Mesenteric fat pad (tissue), 1 donor: ENCODE results near the gene ADAMTS18. TPM values are rescaled to one million over a fixed set of nuclear protein-coding genes. Genes with fewer than 3 reads are reported as not detected.

Source experiments
- DNase-seq: peaks from one replicate; pipeline ENCODE4 v3.0.0-alpha.2; 2020; ENCODE audit warnings: low spot score
- total RNA-seq: library from RNA; stranded (reverse); fragmentation: NEBNext Ultra II Directional; extraction: Animal tissue kit (Norgen Biotek cat#: 25700); gene quantifications from one replicate; pipeline ENCODE4 v1.2.1, GENCODE V29; 2021
- donor health status: DM: yes; HTN: yes; CAD: no.

Gene ADAMTS18
- total RNA-seq, 1 donor from 2014 or later, result 10.4 TPM

DNA sequence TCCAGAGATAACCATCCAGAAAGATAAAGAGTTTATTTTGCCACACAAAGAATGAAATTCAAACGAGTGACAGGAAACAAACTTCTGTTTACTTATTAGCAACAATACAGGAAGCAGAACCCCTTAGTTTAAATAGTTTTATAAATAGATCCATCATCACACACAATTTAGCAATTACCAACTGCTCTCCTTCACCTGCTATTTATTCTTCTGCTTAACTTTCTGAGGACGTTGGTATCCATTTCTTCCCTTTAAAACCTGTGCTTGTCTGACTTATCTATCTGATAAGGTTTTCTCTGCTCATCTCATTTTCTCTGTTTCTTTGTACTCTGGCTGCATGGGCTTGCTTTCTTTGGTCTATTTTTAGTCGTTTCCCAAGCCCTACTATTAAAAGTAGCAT lies 4.3 kb upstream of the ADAMTS18 start:
- no peak for DNase-seq

DNA sequence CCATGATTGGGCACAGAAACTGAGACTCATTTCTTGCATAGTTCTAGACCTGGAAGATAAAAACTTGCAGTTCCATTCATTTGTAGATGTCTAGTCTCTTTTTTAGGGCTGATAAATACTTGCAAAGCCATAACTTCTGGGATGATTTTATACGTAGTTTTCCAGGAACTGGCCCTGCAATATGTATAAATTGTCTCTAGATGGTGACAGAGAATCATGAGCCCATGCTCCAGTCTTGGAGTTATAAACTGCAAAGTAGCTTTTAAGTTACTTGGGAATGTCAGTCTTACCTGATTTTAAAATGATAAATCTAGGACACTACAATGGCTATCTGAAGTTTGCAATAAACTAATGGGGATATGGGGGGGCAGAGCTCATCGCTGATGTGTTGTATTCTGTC lies 3.0 kb upstream of the ADAMTS18 start:
- DNase-seq, result no peak

DNA sequence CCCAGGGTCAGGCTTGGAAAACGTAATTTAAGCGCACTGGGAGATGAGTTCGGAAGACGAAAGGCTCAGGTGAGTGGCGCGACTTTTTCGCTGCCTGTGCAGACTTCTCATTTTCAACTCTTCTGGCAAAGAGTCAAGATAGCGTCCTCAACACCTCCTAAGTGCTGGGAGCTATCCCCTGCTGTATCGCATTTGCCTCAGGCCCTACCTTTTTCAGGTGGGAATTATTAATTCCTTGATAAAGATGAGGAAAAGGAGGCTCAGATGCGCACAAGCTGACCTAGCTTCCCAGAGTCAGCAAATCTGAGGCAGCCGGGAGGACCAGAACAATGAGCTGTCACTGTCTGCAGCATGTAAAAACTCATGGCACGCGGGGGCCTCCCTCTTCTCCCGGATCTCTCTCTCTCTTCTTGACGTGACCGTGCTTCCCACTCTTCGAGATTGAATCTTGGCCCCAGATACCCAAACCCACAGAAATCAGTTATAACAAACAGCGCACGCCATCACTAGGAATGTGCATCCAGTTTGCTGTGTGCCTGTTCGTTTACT lies 512 bp upstream of the ADAMTS18 start:
- no peak for DNase-seq

DNA sequence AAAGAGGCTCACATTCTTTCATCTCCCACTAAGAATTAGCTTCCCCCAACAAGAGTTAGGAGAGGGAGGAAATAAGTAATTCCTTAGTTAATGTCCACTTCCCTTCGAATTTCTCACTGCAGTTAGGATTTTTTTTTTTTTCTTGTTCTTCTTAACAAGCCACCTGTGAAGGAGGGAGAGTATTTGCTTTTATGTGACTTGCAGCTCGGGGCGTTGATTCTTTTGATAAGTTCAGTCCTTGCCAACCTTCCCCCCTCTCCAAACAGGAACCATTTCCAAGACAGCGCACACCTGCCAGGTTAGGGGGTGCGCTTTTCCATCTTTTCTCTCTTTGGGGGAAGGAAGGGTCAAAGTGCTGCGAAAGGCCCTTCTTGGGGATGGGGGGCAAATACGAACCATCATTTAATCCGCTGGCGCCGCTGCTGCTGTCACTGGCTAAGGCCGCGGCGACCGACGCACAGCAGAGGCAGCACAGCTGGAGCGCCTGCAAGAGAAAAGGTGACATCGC lies 758 bp downstream of the ADAMTS18 start:
- no peak for DNase-seq

DNA sequence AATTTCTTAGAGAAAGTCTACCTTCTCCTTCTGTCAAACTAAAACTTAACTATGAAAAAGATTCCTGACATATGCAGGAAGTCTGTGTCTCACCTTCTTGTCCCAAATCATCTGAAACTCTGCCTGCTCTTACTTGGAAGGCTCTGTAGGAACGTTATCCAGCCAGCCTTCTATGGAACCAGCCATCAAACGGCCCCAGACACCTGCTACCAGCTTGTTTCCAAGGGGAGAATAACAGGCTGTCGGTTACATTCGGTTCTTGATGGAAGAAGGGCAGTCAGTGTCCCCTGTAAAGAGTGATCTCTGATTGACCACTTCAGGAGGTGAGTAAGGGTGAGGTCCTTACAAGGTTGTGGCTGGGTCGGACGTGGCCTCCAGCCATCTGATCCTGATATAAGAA lies 1.7 kb downstream of the ADAMTS18 start:
- no peak for DNase-seq

DNA sequence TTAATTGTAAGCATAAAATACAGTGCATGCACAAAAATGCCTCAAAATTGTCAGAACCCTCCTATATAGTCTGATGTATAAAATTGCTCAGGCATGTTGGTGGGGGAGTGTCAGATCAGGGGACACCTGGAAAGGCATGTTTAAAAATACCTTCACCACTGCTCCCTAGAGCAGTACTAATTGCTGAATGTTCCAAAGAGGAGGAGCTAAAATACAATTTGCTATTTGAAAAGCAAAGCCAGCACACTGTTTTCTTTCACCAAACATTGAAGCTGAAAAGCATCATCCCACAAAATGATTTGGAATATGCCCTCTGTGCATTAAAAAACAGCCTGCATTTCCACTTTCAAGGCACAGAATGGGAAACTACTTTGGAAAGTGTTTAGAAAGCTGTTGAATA lies 2.6 kb downstream of the ADAMTS18 start:
- DNase-seq, result no peak

DNA sequence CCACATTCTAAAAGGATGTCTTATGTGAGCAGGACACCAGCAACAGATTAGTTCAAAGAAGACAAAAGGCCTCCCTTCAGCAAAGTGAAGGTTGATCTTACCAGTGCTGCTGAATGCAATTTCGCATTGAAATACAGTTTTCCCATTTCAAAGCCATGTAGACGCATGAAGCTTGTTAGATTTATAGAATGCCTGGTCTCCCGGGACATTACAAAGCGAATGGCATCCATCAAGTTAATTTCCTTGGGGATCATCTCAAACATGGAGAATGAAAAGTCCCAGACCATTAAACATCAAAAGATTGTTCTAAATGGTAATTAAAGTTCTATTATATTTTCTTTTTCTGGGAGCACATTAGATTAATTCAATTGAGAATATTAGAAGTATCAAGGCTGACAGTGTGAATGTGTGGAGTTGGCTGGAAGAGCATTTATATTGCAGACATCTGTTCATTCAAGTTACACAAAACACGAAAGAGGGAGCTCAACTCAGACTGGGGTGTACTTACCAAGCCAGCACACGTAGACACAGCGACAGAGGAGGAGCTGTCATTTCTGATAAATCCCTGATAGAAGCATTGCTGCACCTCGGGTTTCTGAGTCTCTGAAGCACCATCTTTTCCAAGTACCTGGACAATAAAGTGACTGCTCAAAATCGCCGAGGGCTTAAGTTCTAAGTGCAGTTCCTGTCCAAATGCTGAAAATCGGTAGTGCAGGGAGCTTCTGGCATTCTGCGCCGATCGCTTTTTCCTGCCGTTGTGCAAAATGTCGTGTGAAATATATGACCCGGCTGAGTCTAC lies 3.8 kb downstream of the ADAMTS18 start:
- DNase-seq, result no peak

DNA sequence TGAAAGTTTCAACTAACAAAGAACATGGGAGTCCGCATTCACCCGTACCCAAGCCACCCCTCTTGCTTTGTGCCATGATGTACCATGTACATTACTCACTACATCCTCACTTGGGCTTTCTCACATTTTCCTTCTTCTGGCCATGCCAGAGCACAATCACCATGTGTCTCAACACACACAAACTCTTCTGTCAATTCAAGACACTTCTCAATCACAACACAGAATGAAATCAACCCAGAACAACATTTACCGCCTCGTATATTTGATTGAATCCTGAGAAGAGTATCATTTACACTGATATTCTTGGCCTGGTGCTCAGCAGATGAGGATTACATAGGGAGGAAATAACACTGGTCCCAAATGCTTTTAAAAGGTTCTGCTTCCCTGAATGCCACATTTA lies 4.5 kb downstream of the ADAMTS18 start:
- DNase-seq, result no peak

DNA sequence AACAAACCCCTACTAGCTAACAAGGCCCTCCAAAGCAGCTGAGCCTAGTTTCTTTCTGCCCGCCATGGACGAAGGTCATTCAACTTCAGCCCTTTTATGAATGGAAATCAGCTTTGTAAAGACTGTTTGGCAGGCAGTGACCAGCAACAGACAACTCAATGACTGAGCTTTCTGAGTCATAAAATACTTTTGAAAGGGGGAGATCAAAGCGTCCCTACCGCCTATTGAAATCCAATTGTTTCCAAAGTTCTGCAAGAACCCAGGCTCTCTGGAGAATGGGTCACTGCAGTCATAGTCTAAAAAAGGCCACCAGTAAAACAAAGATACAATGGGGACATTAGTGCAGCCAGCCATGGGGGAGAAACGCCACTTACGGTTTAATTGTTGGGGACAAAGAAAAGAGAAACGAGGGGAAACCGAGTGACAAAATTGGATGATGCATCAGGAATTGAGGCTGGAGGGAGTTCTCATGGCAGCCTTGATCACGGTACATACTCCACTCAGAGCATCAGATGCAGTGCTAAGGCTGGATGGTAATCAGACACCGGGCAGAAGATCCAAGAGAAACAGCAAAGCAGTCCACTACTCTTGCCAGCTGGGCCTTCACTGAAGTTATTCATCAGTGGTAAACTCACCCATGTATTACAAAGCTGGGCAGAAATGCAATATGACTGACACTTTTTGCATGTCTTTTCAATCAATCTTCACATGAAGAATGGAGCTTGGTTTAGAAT lies 9.8 kb downstream of the ADAMTS18 start:
- no peak for DNase-seq

DNA sequence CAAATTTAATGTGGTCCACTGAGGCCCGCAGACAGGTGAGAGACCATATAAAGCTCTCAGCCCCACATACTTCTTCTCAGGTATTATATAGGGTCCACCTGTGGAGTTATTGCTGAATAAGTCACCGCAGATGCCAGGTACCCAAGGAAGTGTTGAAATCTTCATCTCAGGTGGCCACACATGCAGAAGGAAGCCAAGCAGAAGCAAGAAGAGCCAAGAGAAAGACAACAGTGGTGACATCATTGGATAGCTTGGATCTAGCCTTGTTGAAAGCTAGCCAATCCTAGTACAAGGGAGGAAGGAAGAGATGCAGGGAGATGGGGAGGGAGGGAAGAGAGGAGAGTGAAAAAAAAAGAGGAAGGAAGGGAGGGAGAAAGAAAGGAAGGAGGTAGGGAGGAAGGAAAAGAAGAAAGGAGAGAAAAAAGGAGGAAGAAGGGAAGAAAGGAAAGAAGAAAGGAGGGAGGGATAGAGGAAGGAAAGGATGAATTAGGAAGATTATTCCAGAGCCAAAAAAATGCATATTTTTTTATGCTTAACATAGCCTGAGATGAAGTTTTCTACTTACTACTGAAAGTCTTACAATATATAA lies 12.5 kb downstream of the ADAMTS18 start:
- no peak for DNase-seq

DNA sequence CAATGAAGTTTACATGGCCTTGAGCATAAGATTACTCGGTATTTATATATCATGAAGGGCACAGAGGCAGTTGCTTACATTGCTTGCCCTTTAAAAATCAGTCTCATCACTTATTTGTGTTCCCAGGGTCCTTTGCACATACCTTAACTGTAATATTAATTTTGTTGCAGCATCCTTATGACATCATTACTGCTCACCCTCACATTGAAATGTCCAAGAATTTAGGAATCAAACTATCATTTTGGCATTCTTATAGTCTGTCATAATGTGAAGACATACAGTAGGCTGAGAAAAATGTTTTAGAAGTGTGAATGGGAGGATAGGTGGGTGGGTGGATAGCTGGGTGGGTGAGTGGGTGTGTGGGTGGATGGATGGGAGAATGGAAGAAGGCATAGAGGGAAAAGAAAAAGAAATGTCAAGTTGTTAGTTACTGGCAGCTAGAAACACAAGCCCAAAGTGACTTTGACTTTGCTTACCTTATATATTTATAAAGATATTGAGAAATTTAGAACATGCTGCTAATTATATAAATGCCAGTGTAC lies 17.8 kb downstream of the ADAMTS18 start:
- DNase-seq, result no peak

DNA sequence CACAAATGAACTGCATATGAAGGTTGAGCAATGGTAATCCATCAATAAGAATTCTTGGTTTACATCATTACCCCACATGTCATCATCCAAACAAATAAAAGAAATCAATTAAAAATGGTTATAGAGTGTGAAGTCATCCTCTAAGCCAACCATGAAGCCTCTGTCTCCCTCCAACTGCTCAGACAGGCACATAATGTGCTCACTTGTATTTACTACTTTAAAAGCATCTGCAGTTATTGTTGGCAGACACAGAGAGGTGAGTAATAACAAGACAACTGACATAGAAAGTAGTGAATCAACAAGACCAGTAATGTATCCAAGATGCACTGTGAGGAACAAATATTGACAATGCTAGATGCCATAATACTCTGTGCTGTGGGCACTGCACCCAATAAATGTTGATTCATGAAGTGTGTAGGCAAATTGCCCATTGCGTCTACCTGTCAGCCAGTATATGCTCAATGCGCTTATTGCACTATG lies 20.0 kb downstream of the ADAMTS18 start:
- DNase-seq, result no peak

DNA sequence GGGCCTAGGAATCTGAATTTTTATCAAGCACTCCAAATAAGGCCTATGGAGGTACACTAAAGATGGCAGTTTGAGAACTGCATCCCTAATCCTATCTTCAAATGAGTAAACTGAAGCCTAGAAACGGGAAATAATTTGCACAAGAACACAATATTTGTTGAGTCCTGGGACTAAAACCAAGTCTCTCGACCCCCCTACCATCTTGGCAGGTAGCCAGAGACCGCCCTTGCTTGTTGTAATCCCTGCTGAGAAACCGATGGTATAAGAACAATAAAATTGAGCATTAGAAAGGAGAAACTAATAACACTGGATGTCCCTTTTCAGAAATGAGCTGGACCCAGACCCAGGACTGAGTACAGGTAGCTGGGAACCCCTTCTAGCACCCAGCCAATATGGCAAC lies 24.4 kb downstream of the ADAMTS18 start:
- no peak for DNase-seq

DNA sequence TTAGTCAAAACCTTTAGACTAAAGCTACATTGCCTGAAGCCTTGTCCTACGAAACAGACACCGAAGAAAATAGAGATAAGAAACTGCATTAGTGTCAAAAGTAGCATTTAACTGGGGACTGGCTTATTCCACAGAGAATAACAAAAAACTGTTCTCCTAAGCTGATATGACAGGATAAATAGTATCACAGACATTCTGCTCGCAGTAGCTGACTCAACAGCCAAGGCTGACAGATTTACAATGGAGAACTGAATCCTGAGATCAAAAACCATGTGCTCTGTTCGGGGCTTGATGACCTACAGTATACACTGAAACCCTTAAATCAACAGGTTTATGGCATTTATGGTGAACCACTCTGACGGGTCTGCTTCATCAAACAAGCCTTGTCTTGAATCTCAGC lies 25.5 kb downstream of the ADAMTS18 start:
- DNase-seq, result no peak

DNA sequence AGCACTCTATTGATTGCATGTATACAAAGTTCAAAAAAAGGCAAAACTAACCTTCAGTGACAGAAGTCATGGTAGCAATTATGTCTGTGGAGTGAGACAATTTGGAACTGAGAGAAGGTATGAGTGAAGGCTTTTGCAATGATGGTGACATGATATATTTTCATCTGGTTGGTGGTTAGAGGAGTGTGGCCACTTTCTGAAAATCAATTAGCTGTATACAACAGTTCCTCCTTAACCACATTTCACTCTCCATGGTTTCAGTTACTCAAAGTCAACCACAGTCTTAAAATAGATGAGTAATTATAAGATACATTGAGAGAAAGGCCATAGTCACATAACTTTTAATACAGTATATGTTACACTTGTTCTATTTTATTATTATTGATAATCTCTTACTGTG lies 26.2 kb downstream of the ADAMTS18 start:
- DNase-seq, result no peak

DNA sequence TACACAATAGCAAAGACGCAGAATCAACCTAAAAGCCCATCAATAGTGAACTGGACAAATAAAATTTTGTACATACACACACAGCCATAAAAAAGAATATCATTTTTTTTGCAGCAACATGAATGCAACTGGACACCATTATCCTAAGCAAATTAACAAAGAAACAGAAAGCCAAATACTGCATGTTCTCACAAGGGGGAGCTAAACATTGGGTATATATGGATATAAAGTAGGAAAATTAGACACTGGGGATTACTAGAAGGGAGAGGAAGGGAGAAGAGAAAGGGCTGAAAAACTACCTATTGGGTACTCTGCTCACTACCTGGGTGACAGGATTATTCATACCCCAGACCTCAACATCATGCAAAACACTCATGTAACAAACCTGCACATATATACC lies 28.2 kb downstream of the ADAMTS18 start:
- DNase-seq, result no peak

DNA sequence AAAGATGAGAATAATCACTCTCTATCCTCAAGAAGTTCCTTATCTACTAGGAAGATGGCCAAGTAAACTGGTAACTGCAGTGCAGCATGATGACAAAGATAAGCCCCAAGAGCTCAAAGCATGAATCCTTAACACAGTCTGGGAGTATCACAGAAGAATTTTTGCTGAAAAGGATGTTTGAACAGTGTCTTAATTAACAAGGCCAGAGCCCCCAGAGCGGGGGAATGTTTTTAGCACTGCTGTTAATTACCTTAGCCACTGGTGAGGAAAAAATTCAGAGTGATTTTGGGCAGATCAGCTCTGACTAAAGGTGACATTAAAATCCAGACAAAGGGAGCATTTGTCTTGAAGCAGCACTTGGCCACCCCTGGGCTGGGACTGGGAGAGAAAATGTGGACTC lies 30.1 kb downstream of the ADAMTS18 start:
- no peak for DNase-seq

DNA sequence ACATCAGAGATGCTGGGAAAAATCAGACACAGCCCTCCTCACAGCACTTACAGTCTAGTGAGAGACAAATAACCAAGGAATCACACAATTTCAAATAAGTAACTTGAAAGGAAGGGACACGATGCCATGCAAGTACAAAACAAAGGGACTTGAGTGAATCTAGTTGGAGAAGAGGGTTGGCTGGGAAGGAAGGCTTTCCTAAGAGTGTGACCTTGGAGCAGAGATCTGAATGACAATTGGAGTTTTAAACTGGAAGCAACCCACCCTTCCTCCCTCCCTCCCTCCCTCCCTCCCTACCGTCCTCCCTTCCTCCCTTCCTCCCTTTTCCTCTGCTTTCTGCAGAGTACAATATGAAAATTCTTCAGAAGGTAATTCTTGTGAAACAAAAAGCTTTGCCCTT lies 31.1 kb downstream of the ADAMTS18 start:
- no peak for DNase-seq

DNA sequence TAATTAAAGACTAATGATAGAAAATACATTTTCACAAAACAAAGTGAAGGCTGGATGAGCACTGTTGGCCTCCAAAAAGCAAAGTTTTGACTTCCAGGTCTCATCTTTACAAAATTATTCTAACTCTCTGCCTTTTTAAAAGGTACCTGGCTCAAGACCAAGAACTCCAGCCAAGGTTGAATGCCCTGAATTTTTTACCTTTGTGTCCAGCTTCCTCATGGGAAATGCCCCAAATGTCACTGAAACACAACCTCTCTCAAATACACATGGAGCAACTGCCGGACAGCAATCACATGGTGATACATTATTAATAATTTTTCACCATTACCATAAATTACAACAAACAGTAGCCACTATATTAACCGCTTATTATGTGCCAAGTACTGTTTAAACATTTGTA lies 32.2 kb downstream of the ADAMTS18 start:
- DNase-seq, result no peak

DNA sequence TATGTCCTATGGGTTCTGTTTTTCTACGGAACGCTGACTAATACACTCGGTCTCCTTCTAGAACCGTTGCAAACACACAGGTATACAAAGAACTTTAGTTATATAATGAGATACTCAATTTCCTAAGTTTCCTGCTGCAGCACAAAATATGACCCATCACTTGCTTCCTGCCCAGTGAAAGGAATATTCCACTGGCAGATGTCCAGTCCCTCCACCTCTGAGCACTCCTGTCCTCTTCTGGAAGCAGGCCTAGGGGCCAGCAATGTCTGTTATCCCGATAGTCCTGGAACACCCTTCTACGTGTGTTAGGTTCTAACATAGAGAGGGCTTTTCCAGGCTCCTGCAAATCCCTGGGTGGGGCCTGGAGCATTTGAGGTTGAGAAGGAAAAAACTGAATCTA lies 32.7 kb downstream of the ADAMTS18 start:
- no peak for DNase-seq

DNA sequence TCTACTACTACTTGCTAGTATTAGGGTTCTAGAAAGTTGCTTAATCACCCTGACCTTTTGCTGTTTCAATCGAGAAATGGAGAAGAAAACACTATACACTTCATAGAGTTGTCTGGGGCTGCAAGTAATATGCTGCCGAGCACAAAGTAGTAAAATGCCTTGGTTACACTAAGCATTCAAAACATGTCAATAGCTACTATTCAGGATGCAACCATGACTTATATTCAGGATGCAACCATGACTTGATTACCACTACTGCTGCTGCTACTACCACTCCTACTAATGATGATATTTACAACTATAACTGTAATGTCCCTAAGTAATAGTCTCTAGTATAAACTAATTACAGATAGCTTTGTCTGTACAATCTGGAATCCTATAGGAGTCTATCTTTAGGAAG lies 35.3 kb downstream of the ADAMTS18 start:
- DNase-seq, result no peak

DNA sequence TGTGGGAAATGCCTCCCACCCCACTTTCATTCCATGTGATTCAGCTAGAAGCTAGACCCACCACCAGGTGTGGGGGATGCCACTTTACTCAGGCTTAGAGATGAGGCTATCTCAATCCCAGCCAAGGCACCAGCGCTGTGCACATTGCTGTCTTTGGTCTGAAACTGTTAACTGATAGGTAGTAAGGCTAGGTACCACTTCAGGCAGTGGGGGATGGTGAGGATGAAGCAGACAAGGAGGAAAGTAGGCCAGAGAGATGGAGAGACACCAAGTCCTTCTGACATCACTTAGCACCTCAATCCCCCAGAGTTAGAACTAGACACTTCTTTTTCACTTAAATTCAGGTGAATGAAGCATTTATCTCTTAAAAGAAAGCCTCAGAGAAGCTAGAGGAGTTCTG lies 35.8 kb downstream of the ADAMTS18 start:
- no peak for DNase-seq
